Astrocyte of the spinal cord (primary cell): ENCODE results near the gene CRYZL1.

Source experiments
- DNase-seq: peaks from one replicate; pipeline ENCODE4 v3.0.0; 2011; ENCODE audit warnings: low read depth, low spot score
- H3K4me3 ChIP-seq: 2 replicates; pipeline ENCODE4 v1.5.1; 2011; ENCODE audit warnings: low read depth, mild to moderate bottlenecking, low read length, moderate library complexity
- in situ Hi-C: cut with HindIII; loops from 2 replicates; pipeline ENCODE4 v1.10.0; 2017; ENCODE audit warnings: low sequenced_read_pairs
- TF ChIP-seq, protein P1 (sequence below): IDR thresholded peaks from 2 replicates; pipeline ENCODE4 v1.5.1; 2012; ENCODE audit warnings: low read depth, mild to moderate bottlenecking, low read length, inconsistent platforms

Gene CRYZL1

DNA sequence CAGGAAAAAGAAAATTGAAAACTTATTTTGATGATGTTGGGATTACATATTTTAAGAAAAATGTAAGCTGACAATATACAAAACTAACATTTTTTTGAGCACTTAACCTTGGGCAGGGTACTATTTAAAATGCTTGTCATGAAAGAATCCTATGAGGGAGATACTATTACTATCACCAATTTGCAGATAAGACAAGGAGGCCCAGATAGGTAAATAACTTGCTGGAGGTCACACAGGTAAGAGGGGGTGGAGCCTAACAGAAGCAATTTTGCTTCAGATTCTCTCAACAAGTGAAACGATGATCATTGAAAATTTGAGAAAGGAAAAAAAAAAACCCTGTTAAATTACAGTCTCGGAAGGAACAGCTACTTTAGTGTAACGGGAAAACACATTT is 100.8 kb downstream of the CRYZL1 start:
- peak overlapping the region; percentile 89 for H3K4me3 ChIP-seq
- in situ Hi-C loops, result no loop called here
- TF ChIP-seq, protein P1, sequence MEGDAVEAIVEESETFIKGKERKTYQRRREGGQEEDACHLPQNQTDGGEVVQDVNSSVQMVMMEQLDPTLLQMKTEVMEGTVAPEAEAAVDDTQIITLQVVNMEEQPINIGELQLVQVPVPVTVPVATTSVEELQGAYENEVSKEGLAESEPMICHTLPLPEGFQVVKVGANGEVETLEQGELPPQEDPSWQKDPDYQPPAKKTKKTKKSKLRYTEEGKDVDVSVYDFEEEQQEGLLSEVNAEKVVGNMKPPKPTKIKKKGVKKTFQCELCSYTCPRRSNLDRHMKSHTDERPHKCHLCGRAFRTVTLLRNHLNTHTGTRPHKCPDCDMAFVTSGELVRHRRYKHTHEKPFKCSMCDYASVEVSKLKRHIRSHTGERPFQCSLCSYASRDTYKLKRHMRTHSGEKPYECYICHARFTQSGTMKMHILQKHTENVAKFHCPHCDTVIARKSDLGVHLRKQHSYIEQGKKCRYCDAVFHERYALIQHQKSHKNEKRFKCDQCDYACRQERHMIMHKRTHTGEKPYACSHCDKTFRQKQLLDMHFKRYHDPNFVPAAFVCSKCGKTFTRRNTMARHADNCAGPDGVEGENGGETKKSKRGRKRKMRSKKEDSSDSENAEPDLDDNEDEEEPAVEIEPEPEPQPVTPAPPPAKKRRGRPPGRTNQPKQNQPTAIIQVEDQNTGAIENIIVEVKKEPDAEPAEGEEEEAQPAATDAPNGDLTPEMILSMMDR, result no peak
- DNase-seq, result no peak

DNA sequence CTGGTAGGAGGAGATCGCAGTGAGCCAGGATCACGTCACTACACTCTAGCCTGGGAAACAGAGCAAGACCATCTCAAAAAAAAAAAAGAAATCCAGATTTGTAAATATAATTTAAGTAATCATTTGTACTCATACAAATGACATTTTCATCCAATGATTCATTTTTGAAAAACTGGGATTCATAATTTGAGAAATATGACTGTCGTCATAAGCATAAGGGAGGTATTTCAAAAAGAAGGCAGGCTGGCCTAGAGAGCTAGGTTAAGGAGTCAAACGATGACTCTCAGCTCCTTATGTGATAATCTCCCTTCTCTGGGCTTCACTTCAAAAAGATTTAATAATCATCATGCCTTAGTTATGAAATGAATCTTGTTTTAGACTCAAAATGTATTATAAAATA is 101.9 kb downstream of the CRYZL1 start:
- TF ChIP-seq, protein P1, result no peak
- no peak for DNase-seq
- in situ Hi-C loops, result no loop called here
- H3K4me3 ChIP-seq, result no peak overlapping the region
